ENCODE data around the gene TOM1L2.
A peak's percentile ranks its signal among the peaks of the same experiment; 100 is the strongest.

DNA sequence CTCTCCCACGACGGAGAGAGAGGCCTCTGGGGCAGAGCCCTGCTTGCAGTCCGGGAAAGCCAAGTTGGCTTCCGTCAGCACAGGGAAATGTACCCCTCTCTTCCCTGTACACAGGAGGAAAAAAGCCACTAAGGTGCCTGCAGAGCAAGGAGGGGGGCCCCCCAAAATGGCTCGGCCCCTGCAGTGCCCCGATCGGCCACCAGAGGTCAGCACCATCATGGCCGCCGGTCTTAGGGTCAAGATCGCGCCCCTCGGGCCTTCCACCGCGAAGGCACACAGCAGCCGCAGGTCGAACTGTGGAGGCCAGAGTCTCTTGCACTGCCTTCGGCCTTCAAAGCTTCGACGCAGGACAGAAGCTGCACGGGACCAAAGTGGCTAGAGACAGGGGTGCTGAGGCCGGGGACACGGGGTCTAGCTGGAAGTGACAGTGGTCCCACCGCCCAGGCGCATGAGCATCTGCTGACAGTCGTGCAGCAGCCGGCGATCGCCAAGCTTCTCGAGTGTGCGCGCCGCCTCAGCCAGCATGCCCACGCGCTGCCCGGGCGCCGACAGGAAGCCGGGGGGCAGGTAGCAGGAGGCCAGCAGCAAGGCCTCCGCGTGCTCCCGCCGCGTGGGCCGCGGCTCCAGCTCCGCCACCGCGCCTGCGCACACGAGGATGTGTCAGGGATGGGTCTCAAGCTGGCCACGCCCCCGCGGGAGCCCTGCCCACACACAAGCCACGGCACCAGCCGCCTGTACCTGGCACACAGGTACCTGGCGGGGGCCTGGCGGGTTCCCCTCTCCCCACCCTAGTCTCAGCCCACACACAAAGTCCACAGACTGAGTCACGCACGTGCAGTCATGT lies 159.8 kb downstream of the TOM1L2 start:
- TF ChIP-seq, protein P1, sequence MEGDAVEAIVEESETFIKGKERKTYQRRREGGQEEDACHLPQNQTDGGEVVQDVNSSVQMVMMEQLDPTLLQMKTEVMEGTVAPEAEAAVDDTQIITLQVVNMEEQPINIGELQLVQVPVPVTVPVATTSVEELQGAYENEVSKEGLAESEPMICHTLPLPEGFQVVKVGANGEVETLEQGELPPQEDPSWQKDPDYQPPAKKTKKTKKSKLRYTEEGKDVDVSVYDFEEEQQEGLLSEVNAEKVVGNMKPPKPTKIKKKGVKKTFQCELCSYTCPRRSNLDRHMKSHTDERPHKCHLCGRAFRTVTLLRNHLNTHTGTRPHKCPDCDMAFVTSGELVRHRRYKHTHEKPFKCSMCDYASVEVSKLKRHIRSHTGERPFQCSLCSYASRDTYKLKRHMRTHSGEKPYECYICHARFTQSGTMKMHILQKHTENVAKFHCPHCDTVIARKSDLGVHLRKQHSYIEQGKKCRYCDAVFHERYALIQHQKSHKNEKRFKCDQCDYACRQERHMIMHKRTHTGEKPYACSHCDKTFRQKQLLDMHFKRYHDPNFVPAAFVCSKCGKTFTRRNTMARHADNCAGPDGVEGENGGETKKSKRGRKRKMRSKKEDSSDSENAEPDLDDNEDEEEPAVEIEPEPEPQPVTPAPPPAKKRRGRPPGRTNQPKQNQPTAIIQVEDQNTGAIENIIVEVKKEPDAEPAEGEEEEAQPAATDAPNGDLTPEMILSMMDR (IDR thresholded peaks at IDR 0.05; ENCODE audit: insufficient read depth, low read length): peak; percentile 55
- TF ChIP-seq SPI1 (IDR thresholded peaks at IDR 0.05; ENCODE audit: borderline replicate concordance, low read depth) (no peak), POLR2AphosphoS5 (IDR thresholded peaks at IDR 0.05; ENCODE audit: low read depth) (no peak; the same call in 1 of the 2 replicates)
- TF ChIP-seq, protein P2, sequence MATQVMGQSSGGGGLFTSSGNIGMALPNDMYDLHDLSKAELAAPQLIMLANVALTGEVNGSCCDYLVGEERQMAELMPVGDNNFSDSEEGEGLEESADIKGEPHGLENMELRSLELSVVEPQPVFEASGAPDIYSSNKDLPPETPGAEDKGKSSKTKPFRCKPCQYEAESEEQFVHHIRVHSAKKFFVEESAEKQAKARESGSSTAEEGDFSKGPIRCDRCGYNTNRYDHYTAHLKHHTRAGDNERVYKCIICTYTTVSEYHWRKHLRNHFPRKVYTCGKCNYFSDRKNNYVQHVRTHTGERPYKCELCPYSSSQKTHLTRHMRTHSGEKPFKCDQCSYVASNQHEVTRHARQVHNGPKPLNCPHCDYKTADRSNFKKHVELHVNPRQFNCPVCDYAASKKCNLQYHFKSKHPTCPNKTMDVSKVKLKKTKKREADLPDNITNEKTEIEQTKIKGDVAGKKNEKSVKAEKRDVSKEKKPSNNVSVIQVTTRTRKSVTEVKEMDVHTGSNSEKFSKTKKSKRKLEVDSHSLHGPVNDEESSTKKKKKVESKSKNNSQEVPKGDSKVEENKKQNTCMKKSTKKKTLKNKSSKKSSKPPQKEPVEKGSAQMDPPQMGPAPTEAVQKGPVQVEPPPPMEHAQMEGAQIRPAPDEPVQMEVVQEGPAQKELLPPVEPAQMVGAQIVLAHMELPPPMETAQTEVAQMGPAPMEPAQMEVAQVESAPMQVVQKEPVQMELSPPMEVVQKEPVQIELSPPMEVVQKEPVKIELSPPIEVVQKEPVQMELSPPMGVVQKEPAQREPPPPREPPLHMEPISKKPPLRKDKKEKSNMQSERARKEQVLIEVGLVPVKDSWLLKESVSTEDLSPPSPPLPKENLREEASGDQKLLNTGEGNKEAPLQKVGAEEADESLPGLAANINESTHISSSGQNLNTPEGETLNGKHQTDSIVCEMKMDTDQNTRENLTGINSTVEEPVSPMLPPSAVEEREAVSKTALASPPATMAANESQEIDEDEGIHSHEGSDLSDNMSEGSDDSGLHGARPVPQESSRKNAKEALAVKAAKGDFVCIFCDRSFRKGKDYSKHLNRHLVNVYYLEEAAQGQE (IDR thresholded peaks at IDR 0.05; ENCODE audit: insufficient replicate concordance, low read depth): no peak
